ENCODE measurements around the gene SLC6A17. TPM values are rescaled to one million over a fixed set of nuclear protein-coding genes. Genes with fewer than 3 reads are reported as not detected.

SLC6A17 gene
- total RNA-seq, 1 donor from 2014 or later = 3.6 TPM

GRCh38 chr1:110250749-110251148 lies 100.5 kb downstream of the SLC6A17 start:
- Histone ChIP-seq H3K4me1 (ENCODE audit: insufficient read depth, low read length) (no peaks in the 10 kb centered on the region), H3K9me3 (ENCODE audit: insufficient read depth, low read depth, low read length) (no peaks in the 10 kb centered on the region), H3K79me2 (ENCODE audit: insufficient read depth, low read length) (no peaks in the 10 kb centered on the region), H4K20me1 (ENCODE audit: insufficient read depth, low read length) (no peaks in the 10 kb centered on the region), H3K4me3 (ENCODE audit: insufficient read depth, low read depth, low read length) (no peak overlapping the region), H3K4me2 (ENCODE audit: low read length) (no peak overlapping the region), H3K27ac (ENCODE audit: low read depth, low read length) (no peak overlapping the region), H3K9ac (ENCODE audit: low read length) (no peak overlapping the region), H3K36me3 (ENCODE audit: insufficient read depth, low read length) (no peaks in the 10 kb centered on the region), H2AFZ (ENCODE audit: low read depth, low read length) (no peak overlapping the region), H3K27me3 (ENCODE audit: insufficient read depth, low read length) (peaks cover 18% of the 10 kb centered on the region)
- Mint-ChIP-seq H3K36me3 (ENCODE audit: low read depth, unreplicated experiment) (no peaks in the 10 kb centered on the region), H3K9me3 (ENCODE audit: unreplicated experiment) (peaks cover 8% of the 10 kb centered on the region), H3K27ac (ENCODE audit: unreplicated experiment) (no peak overlapping the region), H3K27me3 (ENCODE audit: low read depth, unreplicated experiment) (peaks cover 62% of the 10 kb centered on the region), H3K4me3 (ENCODE audit: unreplicated experiment) (no peak overlapping the region), H3K4me1 (ENCODE audit: low read depth, unreplicated experiment) (no peaks in the 10 kb centered on the region)
- DNase-seq (ENCODE audit: low read depth) = no peak
- TF ChIP-seq CTCF (IDR thresholded peaks at IDR 0.05; ENCODE audit: insufficient read depth, low read depth, low read length) (no peak), EZH2 (IDR thresholded peaks at IDR 0.05; ENCODE audit: insufficient read depth, low read length) (no peak)
- FAIRE-seq = no peak

Other genes with a start within 250 kb of the SLC6A17 start
- gene CSF1, start 239.6 kb upstream of the SLC6A17 start, total RNA-seq = 12.3 and 17.5 TPM in 2 replicates
- gene AHCYL1, start 165.7 kb upstream of the SLC6A17 start, total RNA-seq = 60.5 and 64.3 TPM in 2 replicates
- 40.8 and 42.5 TPM in 2 replicates for gene STRIP1, start 115.9 kb upstream of the SLC6A17 start, total RNA-seq
- not detected in 2 replicates for gene ALX3, start 79.8 kb upstream of the SLC6A17 start, total RNA-seq
- gene UBL4B, start 38.1 kb upstream of the SLC6A17 start, total RNA-seq = not detected in 2 replicates
- 2.6 and 3.1 TPM in 2 replicates for gene KCNC4, start 59.8 kb downstream of the SLC6A17 start, total RNA-seq
- gene RBM15, start 188.9 kb downstream of the SLC6A17 start, total RNA-seq = 20.4 and 21.1 TPM in 2 replicates
- gene SLC16A4, start 240.5 kb downstream of the SLC6A17 start, total RNA-seq = 14.1 and 14.8 TPM in 2 replicates

Measured in astrocyte (in vitro differentiated cells and primary cell).